GF-D8 (cell line): Measurements from ENCODE around the gene PRR30.
"Not testable (repeated sequence)": the region's sequence is repeated elsewhere in the genome, so short reads cannot be mapped to it uniquely, and the experiment has no call there.

Experiments used
- DNase-seq: peaks from one replicate; lab custom pipeline; 2025; lab: John Stamatoyannopoulos, UW

Gene PRR30

DNA sequence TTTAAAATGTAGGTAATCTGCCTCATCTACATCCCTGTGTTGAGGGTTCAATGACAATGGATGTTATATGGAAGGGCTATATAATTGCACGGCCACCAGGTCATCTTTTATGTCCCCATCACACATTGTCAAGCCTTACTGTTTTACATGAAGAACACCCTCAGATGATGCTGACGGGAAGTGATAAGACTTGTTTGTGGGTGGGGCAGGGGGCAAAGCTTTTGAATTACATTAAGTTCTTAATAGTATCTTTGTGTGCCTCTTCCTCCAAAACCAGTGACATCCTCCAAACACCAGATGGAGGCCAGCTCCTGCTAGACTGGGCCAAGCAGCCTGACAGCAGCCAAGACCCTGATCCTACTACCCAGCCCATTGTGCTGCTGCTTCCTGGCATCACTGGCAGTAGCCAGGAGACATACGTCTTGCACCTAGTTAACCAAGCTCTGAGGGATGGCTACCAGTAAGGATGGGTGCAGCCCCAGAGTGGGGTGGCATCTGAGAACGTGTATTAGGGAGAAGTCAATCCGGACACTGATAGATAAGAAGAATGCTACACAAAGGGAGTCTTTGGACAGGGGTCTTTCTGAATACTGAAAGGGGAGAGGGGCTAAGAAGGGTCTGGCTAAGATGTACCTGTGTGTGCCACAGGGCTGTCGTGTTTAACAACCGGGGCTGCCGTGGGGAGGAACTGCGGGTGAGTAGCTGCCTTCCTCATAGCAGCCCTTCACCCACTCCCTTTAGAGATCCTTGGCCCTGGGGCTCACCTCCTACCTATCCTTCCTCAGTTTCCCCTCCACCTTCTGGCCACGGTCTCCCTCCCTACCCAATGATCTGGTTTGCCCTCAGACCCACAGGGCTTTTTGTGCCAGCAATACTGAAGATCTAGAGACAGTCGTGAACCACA is 10.3 kb downstream of the PRR30 start:
- no peak for DNase-seq

DNA sequence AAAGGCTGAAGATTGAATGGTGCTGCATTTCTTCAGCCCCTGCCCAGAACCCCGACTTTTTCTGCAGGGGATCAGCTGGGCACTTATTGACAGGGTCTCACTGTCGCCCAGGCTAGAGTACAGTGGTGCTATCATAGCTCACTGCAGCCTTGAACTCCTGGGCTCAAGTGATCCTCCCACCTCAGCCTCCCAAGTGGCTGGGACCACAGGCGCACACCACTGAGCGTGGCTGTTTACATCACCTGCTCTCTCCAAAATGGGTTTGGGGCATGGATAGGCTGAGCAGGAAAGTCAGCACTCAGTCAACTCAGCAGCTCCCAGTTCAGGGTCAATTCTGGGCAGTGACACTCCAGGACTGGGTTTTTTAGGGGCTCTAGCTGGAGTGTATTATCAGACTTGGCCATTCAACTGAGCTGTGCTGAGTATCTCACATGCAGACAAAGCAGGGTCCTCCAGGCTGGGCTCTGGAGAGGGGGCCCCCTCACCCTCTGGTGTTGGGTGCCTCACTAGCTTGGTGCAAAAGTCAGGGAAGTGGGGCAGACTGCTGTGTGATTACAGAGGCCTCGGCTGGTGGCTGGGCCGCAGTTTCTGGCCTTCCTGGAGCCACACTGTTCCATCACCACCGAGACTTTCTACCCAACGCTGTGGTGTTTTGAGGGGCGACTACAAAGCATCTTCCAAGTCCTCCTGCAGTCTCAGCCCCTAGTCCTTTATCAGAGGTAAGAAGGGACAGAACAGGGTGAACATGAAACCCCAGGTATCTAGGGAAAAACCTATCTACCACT is 11.1 kb downstream of the PRR30 start:
- DNase-seq, result no peak

GRCh38 chr2:27126252-27126710 is 12.9 kb downstream of the PRR30 start:
- no peak for DNase-seq

DNA sequence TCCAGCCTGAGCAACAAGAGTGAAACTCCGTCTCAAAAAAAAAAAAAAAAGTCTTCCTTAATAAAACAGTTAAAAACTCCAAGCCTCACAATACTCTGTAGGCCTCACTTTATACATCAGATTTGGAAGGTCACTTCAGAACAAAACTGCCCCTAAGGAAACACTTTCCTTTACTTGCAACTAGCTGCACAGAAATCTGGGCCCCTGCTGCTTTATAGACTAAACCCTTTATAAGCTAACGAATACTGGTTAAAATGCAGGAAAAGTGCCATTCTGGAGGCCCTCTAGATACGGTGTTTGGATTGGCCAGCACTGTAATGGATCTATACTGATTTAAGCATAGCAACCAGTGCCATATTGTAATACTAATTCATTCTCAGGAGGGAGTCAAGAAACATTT is 14.1 kb downstream of the PRR30 start:
- no peak for DNase-seq

- DNase-seq, result no peak
These were observed 15.7 kb downstream of the PRR30 start, which contains the start of gene ABHD1 for GRCh38 chr2:27123302-27124150. Gene ABHD1 (plus strand): TSS chr2:27123815. CDS start chr2:27123949, 134 bp downstream.

GRCh38 chr2:27122791-27123190 is 16.4 kb downstream of the PRR30 start:
- no peak for DNase-seq

DNA sequence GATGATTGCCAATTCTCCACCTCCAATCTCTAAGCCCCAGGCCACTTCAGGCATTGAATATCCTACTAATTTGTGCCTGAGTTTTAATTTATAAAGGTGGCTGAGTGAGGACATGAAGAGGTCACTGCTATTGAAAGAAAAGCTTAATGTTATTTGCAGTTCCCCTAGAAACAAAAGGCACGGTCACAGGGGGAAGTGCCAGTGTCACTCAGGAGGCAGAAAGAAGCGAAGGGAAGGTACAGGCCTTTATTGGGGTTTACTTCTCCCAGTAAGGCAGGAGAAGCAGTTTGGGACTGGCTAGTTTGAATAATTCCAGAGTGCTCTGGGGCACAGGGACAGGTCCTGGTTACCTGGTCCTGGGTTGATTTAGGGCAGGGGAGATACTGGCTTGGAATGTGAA is 17.3 kb downstream of the PRR30 start:
- no peak for DNase-seq

- not testable (repeated sequence) for DNase-seq
These were observed 19.9 kb downstream of the PRR30 start for GRCh38 chr2:27119330-27119670.

GRCh38 chr2:27118525-27119329 is 20.5 kb downstream of the PRR30 start, which contains the start of gene CGREF1:
Gene CGREF1 (minus strand): TSS chr2:27119128. CDS start chr2:27104366, 14,762 bp downstream.
- DNase-seq, result no peak

DNA sequence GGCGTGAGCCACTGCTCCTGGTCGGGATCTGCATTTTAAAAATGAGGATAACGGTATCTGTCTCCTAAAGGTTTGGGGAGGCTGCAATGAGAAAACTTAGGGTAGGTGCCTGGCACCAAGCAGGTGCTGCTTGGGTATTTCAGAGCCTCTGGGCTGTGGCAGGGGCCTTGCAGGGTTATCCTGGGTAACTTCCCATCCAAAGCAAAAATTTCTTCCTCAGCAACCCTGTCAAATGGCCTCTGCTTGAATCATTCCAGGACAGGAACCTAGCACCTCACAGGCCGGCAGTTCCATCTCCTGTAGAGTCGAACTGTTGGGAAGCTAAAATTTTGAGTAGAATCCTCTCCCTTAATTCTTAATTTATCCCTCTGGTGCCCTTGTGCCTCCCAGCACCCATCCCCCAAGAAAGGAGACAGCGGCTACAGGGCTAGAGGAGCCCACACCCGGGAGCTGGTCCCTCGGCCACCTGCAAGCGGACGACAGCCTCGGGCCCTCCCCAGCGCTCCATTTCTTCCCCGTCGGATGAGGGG is 21.1 kb downstream of the PRR30 start:
- DNase-seq, result no peak

GRCh38 chr2:27115519-27115918 is 23.7 kb downstream of the PRR30 start:
- no peak for DNase-seq

DNA sequence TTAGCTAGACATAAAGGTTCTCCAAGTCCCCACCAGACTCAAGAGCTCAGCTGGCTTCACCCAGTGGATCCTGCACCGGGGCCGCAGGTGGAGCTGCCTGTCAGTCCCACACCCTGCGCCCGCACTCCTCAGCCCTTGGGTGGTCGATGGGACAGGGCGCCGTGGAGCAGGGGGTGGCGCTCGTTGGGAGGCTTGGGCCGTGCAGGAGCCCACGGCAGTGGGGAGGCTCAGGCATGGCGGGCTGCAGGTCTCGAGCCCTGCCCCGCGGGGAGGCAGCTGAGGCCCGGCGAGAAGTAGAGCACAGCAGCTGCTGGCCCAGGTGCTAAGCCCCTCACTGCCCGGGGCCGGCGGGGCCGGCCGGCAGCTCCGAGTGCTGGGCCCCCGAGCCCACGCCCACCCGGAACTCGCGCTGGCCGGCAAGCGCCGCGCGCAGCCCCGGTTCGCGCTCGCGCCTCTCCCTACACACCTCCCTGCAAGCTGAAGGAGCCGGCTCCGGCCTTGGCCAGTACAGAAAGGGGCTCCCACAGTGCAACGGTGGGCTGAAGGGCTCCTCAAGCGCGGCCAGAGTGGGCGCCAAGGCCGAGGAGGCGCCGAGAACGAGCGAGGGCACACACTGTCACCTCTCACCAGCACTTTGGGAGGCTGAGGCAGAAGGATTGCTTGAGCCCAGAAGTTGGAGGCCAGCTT is 27.7 kb downstream of the PRR30 start:
- DNase-seq, result not testable (repeated sequence)

DNA sequence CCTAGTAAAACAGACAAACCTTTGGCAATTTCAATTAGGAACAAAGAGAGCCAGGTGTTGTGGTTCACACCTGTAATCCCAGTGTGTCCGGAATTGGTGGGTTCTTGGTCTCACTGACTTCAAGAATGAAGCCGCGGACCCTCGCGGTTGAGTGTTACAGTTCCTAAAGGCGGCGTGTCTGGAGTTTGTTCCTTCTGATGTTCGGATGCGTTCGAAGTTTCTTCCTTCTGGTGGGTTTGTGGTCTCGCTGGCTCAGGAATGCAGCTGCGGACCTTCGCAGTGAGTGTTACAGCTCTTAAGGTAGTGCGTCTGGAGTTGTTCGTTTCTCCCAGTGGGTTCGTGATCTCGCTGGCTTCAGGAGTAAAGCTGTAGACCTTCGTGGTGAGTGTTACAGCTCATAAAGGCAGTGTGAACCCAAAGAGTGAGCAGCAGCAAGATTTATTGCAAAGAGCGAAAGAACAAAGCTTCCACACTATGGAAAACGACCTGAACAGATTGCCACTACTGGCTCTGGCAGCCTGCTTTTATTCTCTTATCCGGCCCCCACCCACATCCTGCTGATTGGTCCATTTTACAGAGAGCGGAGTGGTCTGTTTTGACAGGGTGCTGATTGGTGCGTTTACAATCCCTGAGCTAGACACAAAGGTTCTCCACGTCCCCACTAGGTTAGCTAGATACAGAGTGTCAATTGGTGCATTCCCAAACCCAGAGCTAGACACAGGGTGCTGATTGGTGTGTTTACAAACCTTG is 28.4 kb downstream of the PRR30 start:
- not testable (repeated sequence) for DNase-seq

DNA sequence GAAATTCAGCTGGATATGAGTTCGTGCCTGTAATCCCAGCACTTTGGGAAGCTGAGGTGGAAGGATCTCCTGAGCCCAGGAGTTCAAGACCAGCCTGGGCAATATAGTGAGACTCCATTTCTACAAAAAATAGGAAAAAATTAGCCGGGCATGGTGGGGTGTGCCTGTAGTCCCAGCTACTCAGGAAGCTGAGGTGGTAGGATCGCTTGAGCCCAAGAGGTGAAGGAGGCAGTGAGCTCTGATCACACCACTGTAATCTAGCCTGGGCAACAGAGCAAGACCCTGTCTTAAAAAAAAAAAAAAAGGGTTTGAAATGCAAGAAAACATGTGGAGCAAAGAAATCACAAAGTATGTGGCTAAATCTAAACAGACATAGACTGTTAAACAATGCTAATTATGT is 30.1 kb downstream of the PRR30 start:
- DNase-seq, result no peak

- DNase-seq, result no peak
These were observed 31.0 kb downstream of the PRR30 start for GRCh38 chr2:27108221-27108620.

DNA sequence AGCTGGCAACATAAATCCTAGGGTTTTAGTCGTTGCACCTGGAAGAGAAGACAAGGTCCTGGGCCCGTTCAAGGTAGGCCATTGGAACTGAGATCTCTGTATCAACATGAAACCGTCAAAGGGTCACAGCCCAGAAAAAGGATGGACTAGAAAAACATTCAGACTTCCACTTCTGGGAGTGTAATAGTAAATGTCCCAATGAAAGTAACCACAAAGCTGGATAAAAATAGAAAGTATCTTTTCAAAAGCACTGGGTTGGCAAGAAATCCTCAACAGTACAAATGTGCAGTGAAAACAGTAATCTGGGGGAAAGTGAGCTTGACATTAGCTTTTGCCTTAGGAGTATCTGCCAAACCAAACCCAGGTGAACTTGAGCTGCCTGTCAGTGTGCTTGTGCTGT is 33.2 kb downstream of the PRR30 start:
- DNase-seq, result no peak

DNA sequence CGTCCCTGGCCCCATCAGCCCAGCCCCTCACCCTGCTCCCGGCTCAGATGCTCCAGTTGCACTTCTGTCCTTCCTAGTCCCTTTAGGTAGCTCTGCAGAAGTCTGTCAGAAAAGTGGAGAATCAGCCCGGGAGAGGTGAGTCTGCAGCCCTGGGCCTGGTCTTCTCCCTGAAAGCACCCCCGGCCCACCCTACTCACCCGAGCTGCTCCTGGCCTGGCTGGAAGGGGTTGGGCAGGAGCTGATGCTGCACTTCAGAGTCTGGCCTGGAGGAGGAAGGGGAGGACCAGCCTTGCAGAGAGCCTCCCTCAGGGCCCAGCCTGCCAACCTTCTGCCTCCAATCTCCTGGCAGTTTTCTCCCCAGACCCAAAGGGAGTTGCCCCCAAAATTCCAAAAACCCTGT is 36.9 kb downstream of the PRR30 start:
- no peak for DNase-seq

- DNase-seq, result no peak
These were observed 39.2 kb downstream of the PRR30 start for GRCh38 chr2:27100036-27100435.

- no peak for DNase-seq
These were observed 39.8 kb downstream of the PRR30 start for GRCh38 chr2:27099334-27099955.
